Kidney (tissue), 14 donors: ENCODE measurements around the gene DCLRE1B. TPM values are rescaled to one million over a fixed set of nuclear protein-coding genes. Genes with fewer than 3 reads are reported as not detected.

Experiments used
- DNase-seq, 5 donors: peaks; one replicate each; pipeline ENCODE4 v3.0.0-alpha.2; 2013 to 2020
- FAIRE-seq: peaks from 2 replicates; lab custom pipeline; 2012; peaks lifted over from hg19 to GRCh38; lab: Jason Lieb, UNC
- H3K27ac ChIP-seq, 2 donors: one replicate each; pipeline ENCODE4 v1.7.0; 2013; ENCODE audit warnings: low read depth in 2 of 2, low read length in 2 of 2, inconsistent platforms in 1 of 2
- H3K27me3 ChIP-seq: one replicate; pipeline ENCODE4 v1.7.1; 2013; ENCODE audit warnings: low read length, inconsistent platforms; ENCODE audit not compliant: control insufficient read depth, insufficient read depth
- H3K36me3 ChIP-seq, 3 donors: one replicate each; pipeline versions ENCODE4 v1.7.0 to v1.7.1; 2013; ENCODE audit warnings: low read length in 3 of 3, control low read depth in 1 of 3, inconsistent platforms in 1 of 3; ENCODE audit not compliant: insufficient read depth in 3 of 3, control insufficient read depth in 2 of 3
- H3K4me1 ChIP-seq, 3 donors: one replicate each; pipeline versions ENCODE4 v1.7.0 to v1.7.1; 2013; ENCODE audit warnings: low read length in 3 of 3, inconsistent platforms in 1 of 3, low read depth in 1 of 3; ENCODE audit not compliant: control insufficient read depth in 2 of 3, insufficient read depth in 2 of 3
- H3K4me3 ChIP-seq, 3 donors: one replicate each; pipeline versions ENCODE4 v1.7.0 to v1.8.1; 2013; ENCODE audit warnings: low read length in 3 of 3, control low read depth in 1 of 3, inconsistent platforms in 1 of 3
- H3K9ac ChIP-seq, 3 donors: one replicate each; pipeline versions ENCODE4 v1.7.0 to v1.7.1; 2013; ENCODE audit warnings: low read length in 3 of 3, control low read depth in 1 of 3, inconsistent platforms in 1 of 3
- H3K9me3 ChIP-seq, 3 donors: one replicate each; pipeline versions ENCODE4 v1.7.0 to v1.7.1; 2013; ENCODE audit warnings: low read length in 3 of 3, control low read depth in 1 of 3, inconsistent platforms in 1 of 3; ENCODE audit not compliant: control insufficient read depth in 2 of 3, insufficient read depth in 1 of 3
- CTCF ChIP-seq: IDR thresholded peaks from 3 replicates; pipeline ENCODE4 v1.5.1; 2012; ENCODE audit warnings: mild to moderate bottlenecking, moderate library complexity, borderline replicate concordance; ENCODE audit not compliant: insufficient read depth; ENCODE audit errors: extremely low read depth
- intact Hi-C: fragments of 100-400 bp; cut with DNase I; formaldehyde crosslinking; loops from one replicate; pipeline ENCODE4 v1.11.1; 2022
- polyA plus RNA-seq: library from polyadenylated mRNA; stranded (reverse); fragments of 350-450 nt; fragmentation: Illumina TruSeq; extraction: RNeasy Lipid Tissue Mini Kit (QIAGEN cat#74804); gene quantifications from one replicate; pipeline ENCODE4 v1.2.3, GENCODE V29; 2014; ENCODE audit warnings: low read depth, low replicate concordance; ENCODE audit not compliant: insufficient read depth
- total RNA-seq: library from RNA; stranded (reverse); fragmentation: NEBNext Ultra II Directional; extraction: Animal tissue kit (Norgen Biotek cat#: 25700); gene quantifications from one replicate; pipeline ENCODE4 v1.2.1, GENCODE V29; 2021
- donor health status: control.
- donor health status: control.
- donor health status: control.
- donor health status: control.
- donor health status: control.
- donor health status: DM: yes; HTN: yes; CAD: no.
- donor health status: Normal renal cell carcinoma (clear cell type).

Gene DCLRE1B
- total and polyA plus RNA-seq, 2 donors from 2014 or later, result 1.4 to 6.1 TPM

- Histone ChIP-seq H3K9ac (no peak overlapping the region), H3K9me3 (no peaks in the 10 kb centered on the region), H3K36me3 (no peaks in the 10 kb centered on the region), H3K4me1 (no peaks in the 10 kb centered on the region), H3K27me3 (no peaks in the 10 kb centered on the region), H3K4me3 (no peak overlapping the region), H3K27ac (no peak overlapping the region)
- no peak for DNase-seq
- FAIRE-seq, result no peak
- no peak for TF ChIP-seq CTCF
- intact Hi-C loops, result no loop called here
These were observed 36.6 kb upstream of the DCLRE1B start for GRCh38 chr1:113868387-113869083.

- no peak for FAIRE-seq
- TF ChIP-seq CTCF, result no peak
- no peaks in the 10 kb centered on the region for H3K27me3 ChIP-seq
- no peaks in the 10 kb centered on the region for H3K9me3 ChIP-seq
- H3K9ac ChIP-seq, result no peak overlapping the region
- no peak for DNase-seq
- intact Hi-C loops, result no loop called here
- no peak overlapping the region for H3K27ac ChIP-seq
- H3K36me3 ChIP-seq, result no peaks in the 10 kb centered on the region
- no peaks in the 10 kb centered on the region for H3K4me1 ChIP-seq
- H3K4me3 ChIP-seq, result no peak overlapping the region
These were observed 34.3 kb upstream of the DCLRE1B start for GRCh38 chr1:113870778-113871177.

- no peak within 1 kb of the TSS for H3K4me3 ChIP-seq
- no peaks in the 10 kb centered on the region for H3K4me1 ChIP-seq
- H3K27me3 ChIP-seq, result no peaks in the 10 kb centered on the region
- FAIRE-seq (no peak), DNase-seq (no peak)
- H3K9ac ChIP-seq, result no peak within 1 kb of the TSS
- no peaks in the 10 kb centered on the region for H3K36me3 ChIP-seq
- intact Hi-C loops, result no loop called here
- peak within 1 kb of the TSS in 1 of 2 donors; percentile 26 for H3K27ac ChIP-seq
- H3K9me3 ChIP-seq, result no peaks in the 10 kb centered on the region
- no peak for TF ChIP-seq CTCF
These were observed 33.5 kb upstream of the DCLRE1B start, which contains the start of gene PTPN22 for GRCh38 chr1:113871597-113872113. Gene PTPN22 (minus strand): TSS chr1:113871712.
